ENCODE results near the gene CLIP4.

GRCh38 chr2:29215073-29215472, 99.9 kb downstream of the CLIP4 start:
- TF ChIP-seq EZH2 (IDR thresholded peaks at IDR 0.05; ENCODE audit: borderline replicate concordance, low read length) (no peak), CTCF (conservative IDR thresholded peaks at IDR 0.05 in 1 of 2, IDR thresholded peaks at IDR 0.05 in 1 of 2; ENCODE audit: extremely low read depth in 1 of 2, insufficient read depth in 1 of 2, low read depth in 1 of 2, low read length in 2 of 2) (no peak)
